OCI-LY1 (cell line): ENCODE data around the gene PIK3R1.

ENCODE experiments used
- CTCF ChIP-seq: fragments of 200-600 bp; sonication (generic), shearing (Covaris generic); IDR thresholded peaks from 2 replicates; pipeline ENCODE4 v1.5.1; 2017; ENCODE audit warnings: mild to moderate bottlenecking, antibody characterized with exemption, low read length, moderate library complexity, mixed read lengths
- EZH2 ChIP-seq: fragments of 200-600 bp; sonication (generic), shearing (Covaris generic); IDR thresholded peaks from 2 replicates; pipeline ENCODE4 v1.8.0; 2017; ENCODE audit warnings: borderline replicate concordance, mixed run types, mild to moderate bottlenecking, antibody characterized with exemption, low read length, moderate library complexity, mixed read lengths

DNA sequence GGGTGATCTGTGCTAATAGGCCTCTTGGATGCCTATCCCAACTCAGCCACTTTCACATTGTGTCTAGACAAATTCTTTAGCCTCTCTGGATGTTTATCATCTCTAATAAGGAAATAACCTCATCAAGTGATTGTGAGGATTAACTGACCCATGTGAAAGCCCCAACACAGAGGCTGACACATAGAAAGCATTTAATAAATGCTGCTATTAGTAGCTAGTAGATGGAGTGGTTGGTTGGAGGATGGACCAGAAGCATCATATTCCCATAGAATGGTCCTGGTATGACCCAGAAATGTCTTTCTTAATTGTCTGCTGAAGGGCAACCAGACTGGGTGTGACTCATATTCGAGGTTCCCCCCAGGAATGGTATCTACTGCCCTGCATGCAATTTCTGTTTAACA is 124.4 kb downstream of the PIK3R1 start:
- TF ChIP-seq EZH2 (no peak), CTCF (no peak)
